Upper lobe of right lung (tissue), 1 donor: ENCODE data around the gene BMPR1B. TPM values are rescaled to one million over a fixed set of nuclear protein-coding genes. Genes with fewer than 3 reads are reported as not detected.

ENCODE experiments used
- ATAC-seq: fragments of 200-7000 bp; cut with Tn5 transposase; one replicate; pipeline ENCODE4 v1.9.1; 2020; ENCODE audit warnings: mild to moderate bottlenecking, moderate library complexity
- DNase-seq: peaks from one replicate; pipeline ENCODE4 v3.0.0-alpha.2; 2020
- H3K27ac ChIP-seq: fragments of 200-600 bp; one replicate; pipeline ENCODE4 v1.8.0; 2022
- H3K27me3 ChIP-seq: fragments of 200-600 bp; one replicate; pipeline ENCODE4 v1.8.0; 2022; ENCODE audit warnings: mild to moderate bottlenecking
- H3K36me3 ChIP-seq: fragments of 200-600 bp; one replicate; pipeline ENCODE4 v1.8.0; 2022
- H3K4me1 ChIP-seq: fragments of 200-600 bp; one replicate; pipeline ENCODE4 v1.8.0; 2022
- H3K4me3 ChIP-seq: fragments of 200-600 bp; one replicate; pipeline ENCODE4 v1.8.0; 2022; ENCODE audit warnings: mild to moderate bottlenecking
- H3K9me3 ChIP-seq: fragments of 200-600 bp; one replicate; pipeline ENCODE4 v1.8.0; 2022
- CTCF ChIP-seq: fragments of 200-600 bp; IDR thresholded peaks from one replicate; pipeline ENCODE4 v1.8.0; 2022; ENCODE audit warnings: antibody characterized with exemption
- intact Hi-C: fragments of 100-400 bp; cut with DNase I; formaldehyde crosslinking; loops from one replicate; pipeline ENCODE4 v1.11.0; 2022
- total RNA-seq: library from RNA; stranded (reverse); fragmentation: NEBNext Ultra II Directional; extraction: Animal tissue kit (Norgen Biotek cat#: 25700); gene quantifications from one replicate; pipeline ENCODE4 v1.2.1, GENCODE V29; 2021
- donor health status: DM: no; HTN: yes; CAD: no; lungs with severe emphysema.

Gene BMPR1B
- total RNA-seq, 1 donor from 2014 or later = 3.0 TPM

DNA sequence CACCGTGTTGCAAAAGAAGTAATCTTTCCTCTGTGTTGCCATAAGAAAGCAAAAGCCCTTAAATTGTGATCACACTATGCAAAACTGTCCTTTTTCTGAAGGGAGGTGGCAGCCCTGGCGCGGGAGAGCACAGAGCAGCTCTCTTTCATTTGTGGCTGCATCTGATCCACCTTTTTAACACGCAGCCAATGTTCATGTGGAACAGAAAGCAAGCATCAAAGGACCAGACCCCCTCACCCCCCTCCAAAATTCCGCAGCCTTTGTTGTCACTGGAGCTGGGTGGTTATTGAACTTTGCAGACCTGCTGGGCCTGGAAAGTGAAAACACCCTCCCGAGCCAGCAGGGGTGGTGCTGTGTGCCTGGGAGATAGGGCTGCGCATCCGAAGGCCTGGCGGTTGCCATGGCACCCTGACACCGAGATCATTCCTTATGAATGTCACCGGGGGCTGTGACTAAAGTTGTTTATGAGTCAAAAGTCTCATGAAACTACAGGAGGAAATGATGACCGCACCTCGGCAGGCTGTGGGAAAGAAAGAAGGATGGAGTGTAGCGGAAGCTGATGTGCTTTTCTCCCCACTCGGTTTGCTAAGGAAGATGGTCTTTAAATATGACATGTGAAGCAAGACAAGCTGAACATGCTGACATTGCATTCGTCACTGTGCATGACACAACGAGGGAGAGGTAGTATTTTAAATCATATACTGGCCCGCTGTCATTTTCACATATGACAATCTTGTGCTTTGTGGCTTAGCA, 423.7 kb downstream of the BMPR1B start:
- TF ChIP-seq CTCF = no peak
- ATAC-seq = no peak
- no peaks in the 10 kb centered on the region for H3K9me3 ChIP-seq
- H3K4me1 ChIP-seq = no peaks in the 10 kb centered on the region
- H3K27me3 ChIP-seq = no peaks in the 10 kb centered on the region
- no peak overlapping the region for H3K27ac ChIP-seq
- intact Hi-C loops = no loop called here
- no peak overlapping the region for H3K4me3 ChIP-seq
- no peak for DNase-seq
- H3K36me3 ChIP-seq = no peaks in the 10 kb centered on the region

GRCh38 chr4:95181996-95182306, 424.2 kb downstream of the BMPR1B start:
- Histone ChIP-seq H3K36me3 (no peaks in the 10 kb centered on the region), H3K27me3 (no peaks in the 10 kb centered on the region), H3K9me3 (no peaks in the 10 kb centered on the region), H3K27ac (no peak overlapping the region), H3K4me1 (no peaks in the 10 kb centered on the region), H3K4me3 (no peak overlapping the region)
- intact Hi-C loops = no loop called here
- no peak for ATAC-seq
- no peak for TF ChIP-seq CTCF
- DNase-seq = no peak

- TF ChIP-seq CTCF = no peak
- no peak overlapping the region for H3K4me3 ChIP-seq
- H3K9me3 ChIP-seq = no peaks in the 10 kb centered on the region
- H3K27ac ChIP-seq = no peak overlapping the region
- ATAC-seq = no peak
- intact Hi-C loops = no loop called here
- DNase-seq = no peak
- H3K27me3 ChIP-seq = no peaks in the 10 kb centered on the region
- H3K36me3 ChIP-seq = no peaks in the 10 kb centered on the region
- H3K4me1 ChIP-seq = no peaks in the 10 kb centered on the region
These were observed 426.1 kb downstream of the BMPR1B start for GRCh38 chr4:95183656-95184408.

GRCh38 chr4:95186666-95187065, 428.9 kb downstream of the BMPR1B start:
- ATAC-seq (peak; percentile 23), DNase-seq (no peak)
- TF ChIP-seq CTCF = no peak
- H3K4me3 ChIP-seq = no peak overlapping the region
- no peaks in the 10 kb centered on the region for H3K36me3 ChIP-seq
- no peaks in the 10 kb centered on the region for H3K4me1 ChIP-seq
- intact Hi-C loops = no loop called here
- H3K27me3 ChIP-seq = no peaks in the 10 kb centered on the region
- no peak overlapping the region for H3K27ac ChIP-seq
- H3K9me3 ChIP-seq = no peaks in the 10 kb centered on the region

- Histone ChIP-seq H3K36me3 (no peaks in the 10 kb centered on the region), H3K4me1 (no peaks in the 10 kb centered on the region), H3K27me3 (no peaks in the 10 kb centered on the region), H3K27ac (no peak overlapping the region), H3K9me3 (no peaks in the 10 kb centered on the region), H3K4me3 (no peak overlapping the region)
- ATAC-seq (no peak), DNase-seq (no peak)
- TF ChIP-seq CTCF = no peak
- intact Hi-C loops = no loop called here
These were observed 431.1 kb downstream of the BMPR1B start for GRCh38 chr4:95188701-95189370.
